ENCODE results near the gene GAN. TPM values are rescaled to one million over a fixed set of nuclear protein-coding genes. Genes with fewer than 3 reads are reported as not detected.

GAN gene
- 2.6 TPM for polyA plus RNA-seq (ENCODE audit: insufficient read length)

- DNase-seq = peak; percentile 97
These were observed at the start of gene GAN for GRCh38 chr16:81314603-81315270. Gene GAN, plus strand, starts transcription at chr16:81314962. Its CDS starts 152 bp downstream, at chr16:81315114.

DNA sequence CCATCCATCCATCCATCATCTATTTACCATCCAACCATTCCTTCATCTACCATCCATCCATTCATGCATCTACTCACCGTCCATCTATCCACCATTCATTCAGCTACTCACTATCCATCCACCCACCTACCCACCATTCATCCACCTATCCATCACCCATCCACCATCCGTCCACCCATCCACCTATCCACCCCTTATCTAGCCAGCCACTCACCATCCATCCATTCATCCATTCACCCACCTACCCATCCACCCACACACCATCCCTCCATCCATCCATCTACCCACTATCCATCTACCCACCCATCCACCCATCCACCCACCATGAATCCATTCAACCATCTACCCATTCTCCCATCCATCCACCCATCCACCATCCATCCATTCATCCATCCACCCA is 49.7 kb upstream of the GAN start:
- no peak for DNase-seq

GRCh38 chr16:81265658-81266451 is 48.9 kb upstream of the GAN start:
- DNase-seq = peak; percentile 11

- no peak for DNase-seq
These were observed 48.1 kb upstream of the GAN start for GRCh38 chr16:81266680-81267095.

DNA sequence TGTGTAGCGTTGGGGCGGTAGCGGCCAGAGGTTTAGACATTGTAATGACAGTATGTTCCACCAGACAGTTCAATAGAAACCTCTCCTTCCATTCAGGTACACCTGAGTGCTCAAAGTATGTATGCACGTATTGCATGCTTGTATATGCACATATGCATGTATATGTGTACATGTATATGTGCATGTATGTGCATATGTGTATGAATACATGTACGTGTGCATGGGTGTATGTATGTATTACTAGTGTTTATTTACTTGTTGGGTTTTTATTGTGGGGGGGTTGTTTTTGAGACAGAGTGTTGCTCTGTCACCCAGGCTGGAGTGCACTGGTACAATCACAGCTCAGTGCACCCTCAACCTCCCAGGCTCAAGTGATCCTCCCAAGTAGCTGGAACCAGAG is 46.3 kb upstream of the GAN start:
- DNase-seq = no peak

GRCh38 chr16:81273223-81273950 is 41.4 kb upstream of the GAN start:
- no peak for DNase-seq

- no peak for DNase-seq
These were observed 39.7 kb upstream of the GAN start for GRCh38 chr16:81275064-81275532.

DNA sequence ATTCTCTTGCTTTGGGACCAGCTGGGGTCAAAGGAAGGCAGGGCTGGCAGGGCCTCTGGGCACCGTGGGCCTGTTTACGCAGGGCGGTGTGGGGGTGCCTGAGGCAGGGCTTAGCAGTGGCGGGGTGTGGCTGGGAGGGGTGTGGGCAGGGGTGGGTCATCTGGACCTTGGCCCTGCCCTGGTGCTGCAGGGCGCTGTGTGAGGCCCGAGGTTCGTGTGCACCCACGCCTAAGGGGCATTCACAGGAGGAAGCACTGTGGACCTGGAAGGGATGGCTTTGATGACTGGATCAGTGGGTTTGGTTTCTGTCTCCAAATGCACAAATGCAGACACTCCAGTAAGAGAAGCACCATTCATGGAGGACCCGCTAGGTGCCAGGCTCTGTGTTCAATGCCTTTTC is 39.0 kb upstream of the GAN start:
- DNase-seq = no peak

DNA sequence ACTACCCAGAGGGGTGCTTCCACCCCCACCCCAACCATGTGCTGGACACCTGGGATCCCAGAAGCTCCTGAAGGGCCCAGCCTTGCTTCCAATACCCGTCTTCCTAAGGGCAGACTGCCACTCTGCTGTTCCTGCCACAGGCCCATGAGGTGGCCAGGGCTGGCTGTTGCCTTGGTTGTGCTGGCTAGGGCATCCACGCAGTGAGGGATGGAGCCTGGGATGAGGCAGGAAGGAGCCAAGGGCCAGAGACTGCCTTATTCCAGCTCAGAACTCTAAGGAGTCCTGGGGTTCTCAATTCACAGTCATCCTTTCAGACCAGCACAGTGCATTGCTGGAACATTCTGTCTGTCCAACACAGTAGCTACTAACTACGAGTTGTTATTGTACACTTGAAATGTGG is 38.4 kb upstream of the GAN start:
- DNase-seq = no peak

DNA sequence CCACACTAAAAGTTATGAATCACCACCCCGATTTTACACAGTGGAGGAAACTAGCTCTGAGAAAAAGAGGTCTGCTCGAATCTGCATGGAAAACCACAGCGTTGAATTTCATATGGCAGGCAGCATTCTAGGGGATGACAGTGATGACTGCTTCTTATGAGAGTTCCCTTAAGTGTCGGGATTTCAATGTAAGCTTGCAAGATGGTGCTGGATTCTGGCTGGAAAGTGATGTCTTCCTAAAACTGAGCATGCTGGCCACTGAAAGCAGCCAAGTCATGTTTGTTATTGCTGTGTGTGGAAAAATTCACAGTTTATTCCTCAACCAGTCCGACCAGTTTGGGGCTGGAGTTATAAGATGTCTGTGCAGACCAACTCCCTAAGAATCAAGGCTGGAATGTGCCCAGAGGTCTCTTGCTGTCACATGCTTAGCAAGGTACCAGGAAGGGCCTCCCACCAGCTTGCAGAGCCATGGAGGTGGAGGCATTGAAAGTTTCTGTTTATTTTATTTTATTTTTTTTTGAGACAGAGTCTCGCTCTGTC is 37.2 kb upstream of the GAN start:
- no peak for DNase-seq

GRCh38 chr16:81278526-81278925 is 36.2 kb upstream of the GAN start:
- DNase-seq = no peak

DNA sequence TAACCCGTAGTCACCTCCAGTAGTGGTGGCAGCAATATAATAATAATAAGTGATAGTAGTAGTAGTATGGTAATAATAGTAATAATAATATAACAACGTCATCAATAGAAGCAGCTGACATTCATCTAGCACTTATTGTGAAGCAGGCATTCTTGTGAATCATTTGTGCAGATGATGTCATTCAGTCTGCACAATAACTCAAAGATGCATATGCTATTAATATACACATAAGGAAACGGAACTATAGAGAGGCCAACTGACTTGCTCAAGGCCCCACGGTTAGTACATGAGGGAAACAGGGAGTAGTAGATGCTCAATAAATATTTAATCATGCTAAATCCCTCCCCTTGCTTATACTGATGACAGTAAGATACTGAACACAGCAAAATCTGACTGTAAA is 35.4 kb upstream of the GAN start:
- no peak for DNase-seq

GRCh38 chr16:81280393-81280792 is 34.4 kb upstream of the GAN start:
- DNase-seq = no peak

- no peak for DNase-seq
These were observed 31.7 kb upstream of the GAN start for GRCh38 chr16:81283044-81283443.

- no peak for DNase-seq
These were observed 29.7 kb upstream of the GAN start for GRCh38 chr16:81284995-81285600.

GRCh38 chr16:81286190-81286589 is 28.6 kb upstream of the GAN start:
- DNase-seq = no peak

- no peak for DNase-seq
These were observed 23.6 kb upstream of the GAN start for GRCh38 chr16:81291117-81291516.

DNA sequence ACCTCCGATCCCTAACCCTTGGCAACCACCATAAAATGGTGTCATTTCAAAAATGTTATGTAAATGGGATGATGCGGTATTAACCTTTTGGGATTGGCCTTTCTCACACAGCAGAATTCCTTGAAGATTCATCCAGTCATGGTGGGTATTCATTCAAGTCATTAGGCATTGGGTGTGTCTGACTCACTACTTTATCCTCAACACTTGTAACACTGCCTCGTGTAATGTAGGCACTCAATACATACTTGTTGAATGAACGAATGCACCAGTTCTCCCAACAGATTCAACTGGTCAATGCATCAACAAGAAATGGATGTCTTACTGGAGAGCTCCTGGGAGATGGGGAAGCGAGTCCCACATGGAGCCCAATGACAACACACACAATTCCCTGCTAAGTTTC is 21.8 kb upstream of the GAN start:
- no peak for DNase-seq

DNA sequence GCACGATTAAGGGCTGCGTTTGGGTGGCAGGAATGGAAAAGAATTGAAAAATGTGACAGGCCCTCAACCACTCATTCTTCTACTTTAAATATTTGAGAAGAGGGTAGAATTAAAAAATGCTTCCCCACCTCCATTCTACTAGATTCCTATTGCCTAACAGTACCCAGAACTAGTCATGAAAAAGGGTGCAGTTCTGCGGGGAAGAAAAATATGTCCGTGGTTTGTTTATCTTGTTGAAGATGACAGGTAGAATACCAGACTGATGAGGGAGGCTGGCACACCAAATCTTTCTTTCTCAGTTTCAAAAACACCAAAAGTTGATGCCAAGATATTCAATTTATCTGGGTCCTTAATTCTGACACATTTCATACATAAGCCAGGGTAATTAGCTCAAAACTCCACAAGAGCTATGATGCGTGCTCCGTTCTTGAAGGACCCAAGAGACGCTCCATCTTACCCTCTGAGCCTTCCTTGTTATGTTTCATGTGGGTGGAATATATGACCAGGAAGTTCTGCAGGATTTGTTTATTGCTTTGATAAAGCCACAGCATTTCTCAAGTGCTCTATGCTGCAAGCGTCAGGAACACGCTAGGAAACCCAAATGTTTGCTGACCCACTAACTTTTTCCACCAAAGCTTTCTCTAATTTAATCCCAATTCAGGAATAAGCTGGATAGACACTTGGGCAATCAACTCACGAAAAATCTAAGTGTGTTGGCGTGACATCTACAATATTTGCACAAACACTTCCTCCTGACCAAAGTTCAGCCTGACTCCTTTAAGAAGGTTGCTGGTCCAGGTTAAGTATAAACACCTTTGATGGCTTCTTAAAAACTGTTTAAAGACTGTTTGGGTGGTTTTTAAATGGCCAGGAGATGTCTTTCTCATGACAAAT is 20.6 kb upstream of the GAN start:
- DNase-seq = no peak

- no peak for DNase-seq
These were observed 18.1 kb upstream of the GAN start for GRCh38 chr16:81296631-81297030.

- DNase-seq = no peak
These were observed 7.0 kb upstream of the GAN start for GRCh38 chr16:81307770-81308169.

Data from hindlimb muscle (tissue), 1 donor.